HFF-Myc (cell line): ENCODE measurements around the gene ATP2B1.

Experiments used
- DNase-seq: peaks from one replicate; pipeline ENCODE4 v3.0.0-alpha.2; 2011; ENCODE audit warnings: low read depth; ENCODE audit errors: extremely low read depth
- H3K4me3 ChIP-seq: replicated peaks from 2 replicates; pipeline ENCODE4 v1.5.1; 2011; ENCODE audit warnings: low read depth, mild to moderate bottlenecking, control low read depth, low read length
- CTCF ChIP-seq: IDR thresholded peaks from 2 replicates; pipeline ENCODE4 v1.5.1; 2012; ENCODE audit warnings: mild to moderate bottlenecking, low read depth, low read length, control low read depth; ENCODE audit errors: missing control alignments

The ATP2B1 gene

GRCh38 chr12:89709157-89709994, 738 bp upstream of the ATP2B1 start:
- TF ChIP-seq CTCF: no peak
- peak overlapping the region; percentile 88 for H3K4me3 ChIP-seq
- peak; percentile 93 for DNase-seq

GRCh38 chr12:89707703-89708564, 704 bp downstream of the ATP2B1 start:
- TF ChIP-seq CTCF: no peak
- DNase-seq: no peak
- peak overlapping the region; percentile 88 for H3K4me3 ChIP-seq

GRCh38 chr12:89706986-89707702, 1.5 kb downstream of the ATP2B1 start:
- no peak for TF ChIP-seq CTCF
- DNase-seq: no peak
- H3K4me3 ChIP-seq: peak overlapping the region; percentile 88

GRCh38 chr12:89706551-89706950, 2.1 kb downstream of the ATP2B1 start:
- TF ChIP-seq CTCF: no peak

GRCh38 chr12:89704457-89704856, 4.2 kb downstream of the ATP2B1 start:
- TF ChIP-seq CTCF: no peak
- no peak overlapping the region for H3K4me3 ChIP-seq
- DNase-seq: no peak

More at GRCh38 chr12:89706551-89706950, 2.1 kb downstream of the ATP2B1 start:
- DNase-seq: no peak
- peak overlapping the region; percentile 88 for H3K4me3 ChIP-seq

GRCh38 chr12:89703768-89704167, 4.9 kb downstream of the ATP2B1 start:
- no peak for DNase-seq
- H3K4me3 ChIP-seq: no peak overlapping the region
- TF ChIP-seq CTCF: no peak
